HPDE6-E6E7 (cell line): ENCODE data around the gene MAP3K15.

Experiments used
- DNase-seq: peaks from one replicate; pipeline ENCODE4 v3.0.0; 2011; ENCODE audit warnings: missing footprints; ENCODE audit errors: extremely low spot score

The MAP3K15 gene

DNA sequence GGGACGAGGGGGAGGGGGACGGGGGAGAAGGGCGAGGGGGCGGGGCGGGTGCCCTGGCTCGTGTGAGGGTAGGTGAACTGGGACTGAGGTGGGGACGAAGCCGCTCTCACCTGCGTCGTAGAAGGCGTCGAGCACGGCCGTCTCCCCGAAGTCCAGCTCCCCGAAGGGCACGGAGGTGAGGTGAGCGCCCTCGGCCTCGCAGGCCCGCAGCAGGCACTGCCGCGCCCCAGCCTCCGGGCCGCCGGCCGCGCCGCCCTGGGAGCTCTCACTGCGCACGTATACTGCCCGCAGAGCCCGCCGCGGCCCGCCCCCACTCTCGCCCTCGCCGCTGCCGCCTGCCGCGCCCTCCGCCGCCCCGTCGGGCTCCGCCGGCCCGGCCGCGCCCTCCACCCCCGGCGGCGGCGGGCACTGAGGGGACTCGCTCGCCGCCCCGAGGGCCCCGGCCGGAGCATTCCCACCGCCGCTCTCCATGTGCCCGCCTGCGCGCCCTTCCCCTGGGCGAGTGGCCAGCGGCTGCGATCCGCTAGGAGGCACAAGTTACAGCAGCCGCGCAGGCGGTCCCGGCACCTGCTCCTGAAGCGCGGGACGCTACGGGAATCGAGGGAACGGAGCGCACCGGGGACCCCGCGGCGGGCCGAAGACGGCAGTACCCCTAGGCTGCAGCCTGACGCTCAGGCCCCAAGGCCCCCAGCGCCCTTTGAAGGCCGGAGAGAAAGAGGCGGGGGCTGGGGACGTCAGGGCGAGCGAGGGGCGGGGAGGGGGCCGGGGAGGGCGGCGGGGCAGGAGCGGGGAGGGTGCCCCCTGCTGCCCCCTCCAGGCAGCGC, at the start of gene MAP3K15:
Gene MAP3K15, minus strand, starts transcription at position 718 of the 824 bp plus-strand sequence. Its CDS starts 247 bp downstream, at position 471.
- DNase-seq, result no peak

DNA sequence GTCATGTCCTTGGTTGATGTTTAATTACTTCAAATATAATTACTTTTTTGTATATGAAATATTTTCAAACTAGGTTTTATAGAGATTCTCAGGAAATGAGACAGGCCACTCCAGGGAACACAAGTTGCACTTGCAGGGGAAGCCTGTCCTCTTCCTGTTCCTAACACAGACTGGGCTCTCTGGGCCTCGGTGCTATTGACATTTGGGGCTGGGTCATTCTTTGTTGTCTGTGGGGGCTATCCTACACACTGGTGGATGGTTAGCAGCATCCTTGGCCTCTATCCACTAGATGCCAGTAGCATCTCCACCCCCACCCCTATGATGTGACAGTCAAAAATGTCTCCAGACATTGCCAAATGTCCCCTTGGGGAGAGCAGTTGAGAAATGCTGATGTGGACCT, 49.3 kb upstream of the MAP3K15 start:
- DNase-seq, result no peak

GRCh38 chrX:19563746-19564145, 48.4 kb upstream of the MAP3K15 start:
- DNase-seq, result no peak

GRCh38 chrX:19563327-19563726, 48.0 kb upstream of the MAP3K15 start:
- no peak for DNase-seq

DNA sequence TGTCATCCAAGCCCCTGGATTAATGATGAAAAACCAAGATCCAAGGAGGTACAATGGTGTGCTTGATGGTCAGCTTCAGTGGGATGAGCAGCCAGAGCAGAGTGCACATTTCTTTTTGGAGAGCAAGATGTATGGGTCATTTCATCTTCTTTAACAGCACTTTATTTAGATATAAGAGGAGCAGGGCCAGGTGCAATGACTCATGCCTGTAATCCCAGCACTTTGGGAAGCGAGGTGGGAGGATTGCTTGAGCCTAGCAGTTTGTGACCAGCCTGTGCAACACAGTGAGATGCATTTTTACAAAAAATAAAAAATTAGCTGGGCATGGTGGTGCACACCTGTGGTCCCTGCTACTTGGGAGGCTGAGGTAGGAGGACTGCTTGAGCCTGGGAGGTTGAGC, 45.3 kb upstream of the MAP3K15 start:
- DNase-seq, result no peak

GRCh38 chrX:19557822-19558221, 42.5 kb upstream of the MAP3K15 start:
- DNase-seq, result no peak

GRCh38 chrX:19556202-19556601, 40.9 kb upstream of the MAP3K15 start:
- no peak for DNase-seq

- no peak for DNase-seq
These were observed 40.4 kb upstream of the MAP3K15 start for GRCh38 chrX:19555683-19556082.

DNA sequence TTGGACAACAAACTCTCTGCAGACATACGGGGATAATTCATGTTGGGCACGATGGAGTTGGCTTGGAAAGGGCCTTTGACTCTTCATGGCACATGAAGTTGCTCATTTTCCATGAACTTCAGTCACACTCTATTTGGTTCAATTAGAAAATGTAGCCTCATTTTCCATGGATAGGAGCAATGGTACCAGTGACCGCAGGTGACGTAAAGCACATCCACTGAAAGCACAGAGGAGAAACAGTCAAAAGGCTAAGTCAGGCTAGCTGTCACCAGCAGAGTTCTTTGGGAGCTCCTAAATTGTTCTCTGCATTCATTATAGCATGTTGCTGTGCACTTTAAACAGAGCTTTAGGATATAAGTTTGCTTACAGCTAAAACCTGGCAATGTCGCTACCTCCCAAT, 39.9 kb upstream of the MAP3K15 start:
- DNase-seq, result no peak

- DNase-seq, result no peak
These were observed 39.5 kb upstream of the MAP3K15 start for GRCh38 chrX:19554786-19555185.

GRCh38 chrX:19552793-19553192, 37.5 kb upstream of the MAP3K15 start:
- DNase-seq, result no peak

- DNase-seq, result no peak
These were observed 34.5 kb upstream of the MAP3K15 start for GRCh38 chrX:19549838-19550237.

DNA sequence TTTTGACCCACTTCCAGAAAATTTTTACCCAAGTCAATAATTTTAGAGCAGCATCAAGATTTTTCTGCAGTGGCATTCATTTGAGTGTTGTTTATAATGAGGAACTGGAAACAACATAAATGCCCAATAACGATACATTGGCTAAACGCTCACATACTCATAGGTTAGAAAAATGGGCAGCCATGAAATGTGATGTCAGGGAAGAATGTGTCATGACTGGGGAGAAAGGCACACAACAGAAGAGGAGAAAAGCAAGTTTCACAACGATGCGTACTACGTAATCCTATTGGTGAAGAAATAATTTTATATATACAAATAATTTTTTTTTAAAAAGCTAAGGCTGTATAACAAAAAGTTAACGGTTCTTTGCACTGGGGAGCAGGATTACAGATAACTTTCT, 33.6 kb upstream of the MAP3K15 start:
- DNase-seq, result no peak

- no peak for DNase-seq
These were observed 33.0 kb upstream of the MAP3K15 start for GRCh38 chrX:19548279-19548678.

- DNase-seq, result no peak
These were observed 30.3 kb upstream of the MAP3K15 start for GRCh38 chrX:19545651-19546050.

DNA sequence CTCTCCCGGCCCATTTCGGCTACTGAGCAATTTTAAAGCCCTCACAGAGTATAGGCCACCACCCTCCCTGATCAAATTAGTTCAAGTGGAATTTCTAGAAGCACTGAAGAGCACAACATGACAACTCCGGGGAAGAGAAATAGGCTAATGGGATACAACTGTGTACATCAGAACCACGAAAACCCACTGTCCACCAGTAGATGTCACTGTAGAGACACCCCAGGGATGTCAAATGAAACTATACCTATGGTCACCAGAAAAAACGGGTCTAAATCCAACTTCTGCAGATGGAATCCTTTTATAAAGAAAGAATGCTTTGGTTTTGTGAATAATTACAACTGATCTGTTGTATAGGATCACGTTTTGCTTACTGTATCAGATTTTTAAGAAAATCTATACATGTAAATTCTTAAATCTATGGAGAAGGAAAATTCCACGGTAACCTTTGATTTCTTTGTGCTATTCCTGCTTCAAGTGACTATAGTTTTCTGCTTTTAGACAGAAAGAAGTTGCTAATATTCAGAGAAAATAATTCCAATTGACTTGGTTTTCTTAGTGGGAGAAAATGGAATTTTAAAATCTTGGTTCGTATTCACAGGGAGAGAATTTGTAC, 29.5 kb upstream of the MAP3K15 start:
- peak; percentile 44 for DNase-seq

DNA sequence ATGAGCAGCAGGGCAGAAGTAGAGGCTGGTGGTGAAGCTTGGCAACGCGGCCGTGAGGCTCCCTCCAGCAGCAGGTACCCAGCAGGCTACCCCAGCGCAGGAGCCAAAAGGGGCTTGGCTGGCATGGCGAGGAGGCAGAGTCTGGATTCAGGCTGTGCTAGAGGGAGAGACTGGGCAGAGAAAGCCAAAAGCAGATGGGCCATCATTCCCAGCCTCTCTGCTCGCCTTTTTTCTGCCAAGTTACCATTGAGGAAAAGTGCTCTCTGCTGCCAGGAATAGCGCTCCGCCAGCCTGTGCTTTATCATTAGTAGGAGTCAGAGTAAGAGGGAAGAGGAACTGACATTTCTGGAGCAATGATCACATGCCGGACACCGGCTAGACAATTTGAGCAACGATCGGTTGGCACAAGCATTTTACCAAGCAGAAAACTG, 28.7 kb upstream of the MAP3K15 start:
- no peak for DNase-seq

DNA sequence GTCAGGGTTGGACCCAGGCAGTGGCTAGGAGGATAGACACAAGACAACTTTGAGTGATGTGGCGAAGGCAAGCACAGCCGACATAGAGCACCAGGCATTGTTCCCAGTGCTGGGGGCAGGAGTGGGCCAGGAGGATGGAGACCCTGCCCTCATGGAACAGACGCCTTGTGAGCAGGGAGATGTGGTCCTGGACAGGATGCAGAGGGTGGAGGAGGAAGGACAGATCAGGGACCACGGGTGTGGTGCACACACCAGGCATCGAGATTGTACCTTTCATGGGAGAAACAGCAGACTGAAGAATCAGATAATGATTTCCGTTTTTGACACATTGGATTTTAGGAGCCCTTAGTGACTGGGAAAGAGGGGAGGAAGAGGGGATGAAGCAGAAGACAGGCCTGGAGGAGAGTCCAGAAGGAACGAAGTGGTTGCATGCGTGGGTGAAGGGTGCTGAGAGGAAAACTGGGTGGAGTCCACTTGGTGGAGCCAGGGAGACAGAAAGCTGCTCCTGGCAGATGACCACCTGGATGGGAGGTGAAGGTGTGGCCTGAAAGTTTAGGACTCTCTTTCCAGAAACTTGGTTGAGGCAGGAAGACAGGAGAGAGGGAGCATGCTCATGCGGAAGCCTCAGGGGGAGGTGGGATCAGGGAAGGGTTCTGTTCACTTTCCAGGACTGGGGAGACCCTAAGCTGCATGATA, 27.9 kb upstream of the MAP3K15 start:
- DNase-seq, result no peak

DNA sequence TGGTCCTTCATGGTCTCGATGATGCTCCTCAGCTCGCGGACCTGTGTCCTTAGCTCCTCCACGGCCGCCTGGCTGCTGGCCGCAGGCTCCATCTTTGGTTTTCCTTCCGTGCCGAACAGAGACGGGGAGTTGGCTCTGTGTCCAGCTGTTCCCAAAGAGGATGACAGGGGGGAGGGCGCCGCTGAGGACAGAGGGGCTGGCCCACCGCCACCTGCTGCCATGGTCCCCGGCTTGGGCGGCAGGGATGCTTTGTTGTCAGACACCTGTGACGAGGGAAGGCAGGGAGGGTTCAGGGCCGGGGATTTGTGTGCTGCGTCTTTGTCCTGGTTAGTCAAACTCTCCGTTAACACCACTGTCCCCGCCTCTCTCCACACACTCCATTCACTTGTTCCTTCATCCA, 26.6 kb upstream of the MAP3K15 start:
- no peak for DNase-seq

DNA sequence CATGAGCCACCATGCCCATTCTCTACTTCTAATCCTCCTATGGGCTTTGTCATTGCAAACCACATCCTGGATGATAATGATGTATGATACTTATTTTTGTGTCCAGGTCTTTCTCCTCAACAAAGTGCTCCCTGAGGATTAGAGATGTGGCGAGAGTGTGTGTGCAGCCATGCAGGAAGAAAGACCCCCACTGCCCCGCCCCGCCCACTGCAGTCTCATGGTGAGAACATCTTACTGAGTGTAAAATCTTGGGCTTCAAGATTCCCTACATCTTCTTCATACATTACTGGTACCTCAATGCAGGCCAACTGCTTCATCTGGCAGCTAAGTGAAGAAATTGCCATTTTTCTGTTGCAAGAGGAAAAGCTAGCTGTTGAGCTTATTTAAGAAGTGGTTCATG, 25.9 kb upstream of the MAP3K15 start:
- no peak for DNase-seq

- DNase-seq, result no peak
These were observed 24.8 kb upstream of the MAP3K15 start for GRCh38 chrX:19540076-19540475.

GRCh38 chrX:19539665-19540064, 24.4 kb upstream of the MAP3K15 start:
- no peak for DNase-seq

DNA sequence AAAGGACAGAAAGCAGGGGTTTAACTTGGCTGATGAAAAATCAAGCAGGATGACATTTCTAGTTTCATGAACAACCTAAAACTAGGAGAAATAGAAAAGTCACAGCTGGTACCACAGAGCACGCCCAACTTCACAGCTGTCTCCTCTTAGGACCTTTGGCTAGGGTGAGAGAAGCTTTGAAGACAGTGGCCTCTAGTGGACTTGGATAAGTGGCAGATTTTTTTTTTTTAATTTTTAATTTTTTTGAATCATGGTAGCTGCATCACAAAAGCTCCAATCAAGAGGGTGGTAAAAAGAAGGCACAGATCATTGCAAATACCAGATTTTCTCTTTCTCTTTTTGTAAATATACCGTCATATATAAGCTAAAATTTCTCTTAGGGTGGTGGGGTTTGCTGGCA, 20.2 kb upstream of the MAP3K15 start:
- peak; percentile 13 for DNase-seq
